CMK (cell line): ENCODE measurements around the gene PDXDC1.
A peak's percentile ranks its signal among the peaks of the same experiment; 100 is the strongest.
"Not testable (repeated sequence)": the region's sequence is repeated elsewhere in the genome, so short reads cannot be mapped to it uniquely, and the experiment has no call there.

ENCODE experiments used
- DNase-seq: peaks from one replicate; pipeline ENCODE4 v3.0.0-alpha.2; 2010; ENCODE audit warnings: low read depth

PDXDC1 gene

DNA sequence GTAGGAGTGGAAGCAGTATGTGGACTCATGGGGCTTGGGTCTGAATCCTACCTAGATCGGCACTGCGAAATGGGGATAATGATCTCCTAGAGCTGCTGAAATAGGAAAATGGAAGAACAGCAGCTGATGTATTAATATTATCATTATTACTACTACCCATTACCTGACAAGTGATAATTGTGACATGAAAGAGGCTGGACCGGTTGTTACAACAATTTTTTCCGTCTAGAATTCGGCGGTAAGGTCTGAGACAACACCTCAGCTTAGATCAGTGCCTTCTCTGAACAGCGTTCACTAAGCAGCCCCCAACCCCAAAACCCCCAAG is 533 bp upstream of the PDXDC1 start:
- DNase-seq: peak; percentile 31

GRCh38 chr16:14975418-14976194 is 780 bp downstream of the PDXDC1 start:
- not testable (repeated sequence) for DNase-seq

DNA sequence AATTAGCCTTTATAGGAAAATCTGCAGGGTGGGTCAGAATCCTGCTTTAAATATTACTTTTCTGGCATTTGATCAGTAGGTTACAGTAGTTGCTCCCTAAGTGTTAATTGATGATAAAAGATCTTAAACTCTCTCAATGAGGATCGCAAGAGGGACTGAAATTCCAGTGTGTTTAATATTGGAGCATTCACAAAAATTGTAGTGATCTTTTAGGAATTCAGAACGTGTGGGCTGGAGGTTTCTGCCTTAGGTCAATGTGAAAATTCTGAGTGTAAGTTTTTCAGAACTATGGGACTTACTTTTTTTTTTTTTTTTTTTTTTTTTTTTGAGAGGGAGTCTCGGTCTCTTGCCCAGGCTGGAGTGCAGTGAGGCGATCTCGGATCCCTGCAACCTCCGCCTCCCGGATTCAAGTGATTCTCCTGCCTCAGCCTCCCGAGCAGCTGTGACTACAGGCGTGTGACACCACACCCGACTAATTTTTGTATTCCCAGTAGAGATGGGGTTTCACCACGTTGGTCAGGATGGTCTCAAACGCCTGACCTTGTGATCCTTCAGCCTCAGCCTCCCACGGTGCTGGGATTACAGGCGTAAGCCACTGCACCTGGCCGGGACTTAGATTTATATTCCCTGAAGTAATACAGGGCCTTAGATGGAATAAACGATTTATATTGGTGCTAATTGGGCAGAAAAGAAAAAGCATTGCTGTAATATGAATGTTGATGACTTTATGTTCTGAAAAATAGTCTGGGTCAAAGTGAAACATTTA is 2.3 kb downstream of the PDXDC1 start:
- DNase-seq: not testable (repeated sequence)

- DNase-seq: not testable (repeated sequence)
These were observed 3.5 kb downstream of the PDXDC1 start for GRCh38 chr16:14978281-14978680.

DNA sequence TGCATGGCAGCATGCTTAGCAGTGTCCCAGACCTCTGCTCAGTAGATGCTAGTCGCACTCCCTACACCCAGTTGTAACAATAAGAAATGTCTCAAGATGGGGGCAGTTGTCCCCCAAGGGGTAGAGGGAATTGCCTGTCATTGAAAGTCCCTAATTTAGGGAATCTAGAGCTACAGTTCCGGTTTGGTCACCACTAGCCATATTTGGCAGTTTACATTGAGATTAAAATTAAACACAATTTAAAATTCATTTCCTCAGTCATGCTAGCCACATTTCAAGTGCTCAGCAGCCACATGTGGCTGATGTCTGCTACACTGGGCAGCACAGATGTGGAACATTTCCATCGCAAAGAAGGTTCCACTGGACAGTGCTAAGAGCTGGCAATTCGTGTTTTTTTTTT is 4.1 kb downstream of the PDXDC1 start:
- DNase-seq: not testable (repeated sequence)

DNA sequence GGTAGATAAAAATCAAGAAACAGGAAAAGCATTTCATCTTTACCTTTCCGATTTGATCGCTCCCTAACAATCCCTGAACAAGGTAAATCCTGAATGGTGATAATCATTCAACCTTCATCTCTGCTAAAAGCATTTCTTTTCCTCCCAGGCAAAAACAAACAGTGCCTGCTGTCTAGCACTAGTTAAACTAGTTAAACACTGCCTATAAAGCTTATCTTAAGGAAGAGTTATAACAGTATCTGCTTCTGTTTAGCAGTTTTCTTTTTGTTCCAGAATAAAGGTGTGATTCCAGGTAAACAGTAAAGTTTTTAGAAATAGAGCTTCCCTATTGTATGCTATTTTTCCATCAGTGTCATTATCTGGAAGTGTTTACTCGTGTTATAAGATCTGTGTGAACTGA is 6.4 kb downstream of the PDXDC1 start:
- not testable (repeated sequence) for DNase-seq

DNA sequence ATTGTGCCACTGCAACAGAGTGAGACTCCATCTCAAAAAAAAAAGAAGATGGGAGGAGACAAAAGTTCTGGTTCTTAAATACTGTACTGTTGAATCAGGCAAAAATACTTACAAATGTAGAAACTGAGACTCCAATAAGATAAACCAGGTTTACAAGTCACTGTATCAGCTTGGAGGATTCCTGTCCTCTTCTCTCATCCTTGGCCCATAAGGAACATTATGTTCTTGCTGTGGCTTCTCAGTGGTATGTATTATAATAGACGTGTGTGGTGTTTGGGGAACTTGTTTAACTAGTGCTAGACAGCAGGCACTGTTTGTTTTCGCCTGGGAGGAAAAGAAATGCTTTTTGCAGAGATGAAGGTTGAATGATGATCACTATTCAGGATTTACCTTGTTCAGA is 7.7 kb downstream of the PDXDC1 start:
- DNase-seq: not testable (repeated sequence)

GRCh38 chr16:14988092-14988491 is 13.3 kb downstream of the PDXDC1 start:
- not testable (repeated sequence) for DNase-seq

DNA sequence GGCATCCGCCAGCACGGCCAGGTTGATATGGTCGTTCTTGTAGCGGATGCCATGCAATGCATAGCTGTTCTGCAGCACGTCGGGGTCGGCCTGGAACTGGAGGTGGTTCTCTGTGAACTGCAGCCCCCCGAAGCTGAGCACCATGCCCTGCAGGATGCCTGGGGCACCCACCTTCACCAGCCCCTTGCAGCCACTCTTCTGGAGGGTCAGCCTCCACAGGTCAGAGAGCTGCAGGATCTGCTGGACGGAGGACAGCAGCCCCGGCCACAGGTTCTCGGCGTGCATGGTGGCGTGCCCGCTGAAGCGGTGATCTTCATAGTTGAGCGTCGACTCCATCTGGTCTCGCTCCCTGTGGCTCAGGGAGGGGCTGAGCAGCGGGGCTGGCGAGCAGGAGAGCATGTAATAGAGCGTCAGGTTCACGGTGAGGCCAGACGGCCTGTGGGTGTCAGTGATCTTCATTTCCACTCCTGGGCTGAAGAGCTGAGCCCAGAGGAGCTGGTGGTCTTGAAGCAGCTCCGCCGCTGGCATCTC is 13.9 kb downstream of the PDXDC1 start:
- DNase-seq: not testable (repeated sequence)

DNA sequence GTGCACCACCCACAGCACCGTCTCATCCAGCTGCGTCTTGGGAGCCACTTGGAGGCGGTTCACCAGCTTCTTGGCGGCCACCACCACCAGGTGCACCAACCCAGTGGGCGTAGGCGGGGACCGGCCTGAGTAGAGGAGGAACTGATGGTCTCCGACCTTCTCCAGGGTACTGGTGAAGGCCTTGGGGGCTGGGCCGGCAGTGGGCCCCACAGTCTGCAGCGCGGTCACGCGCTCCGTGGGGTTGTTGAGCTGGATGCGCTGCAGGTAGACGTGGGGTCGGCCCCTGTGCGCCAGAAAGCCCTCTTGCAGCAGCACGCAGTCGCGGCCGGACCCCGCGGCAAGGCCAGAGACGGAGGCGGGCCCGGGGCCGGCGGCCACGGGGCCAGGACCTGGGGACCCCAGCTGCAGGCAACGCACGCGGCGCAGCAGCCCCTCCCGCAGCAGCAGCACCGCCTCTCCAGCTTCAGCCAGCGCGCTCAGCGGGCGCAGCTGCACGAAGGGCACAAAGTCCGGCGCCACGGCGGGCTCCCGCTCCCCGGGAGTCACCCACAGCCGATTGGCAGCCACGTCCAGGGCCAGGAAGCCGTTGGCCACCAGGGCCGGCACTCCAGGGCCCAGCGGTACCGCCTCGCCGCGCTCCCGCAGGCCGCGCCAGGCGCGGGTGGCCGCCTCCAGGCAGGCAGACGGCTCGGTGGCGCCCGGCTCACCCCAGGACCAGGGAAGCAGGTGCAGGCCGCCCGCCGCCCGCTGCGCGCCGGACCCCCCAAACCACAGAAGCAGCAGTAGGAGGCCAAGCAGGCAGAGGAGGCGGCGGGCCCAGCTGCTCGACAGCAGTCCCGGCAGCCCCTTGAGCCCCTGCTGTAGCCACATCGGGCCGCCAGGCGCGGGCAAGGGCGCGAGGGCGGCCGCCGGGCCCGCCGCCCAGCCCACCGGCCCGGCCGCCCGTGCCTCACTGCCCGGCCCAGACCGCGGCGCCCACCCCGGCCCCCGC is 14.8 kb downstream of the PDXDC1 start:
- DNase-seq: not testable (repeated sequence)

GRCh38 chr16:14993277-14994151 is 18.7 kb downstream of the PDXDC1 start:
- DNase-seq: not testable (repeated sequence)

DNA sequence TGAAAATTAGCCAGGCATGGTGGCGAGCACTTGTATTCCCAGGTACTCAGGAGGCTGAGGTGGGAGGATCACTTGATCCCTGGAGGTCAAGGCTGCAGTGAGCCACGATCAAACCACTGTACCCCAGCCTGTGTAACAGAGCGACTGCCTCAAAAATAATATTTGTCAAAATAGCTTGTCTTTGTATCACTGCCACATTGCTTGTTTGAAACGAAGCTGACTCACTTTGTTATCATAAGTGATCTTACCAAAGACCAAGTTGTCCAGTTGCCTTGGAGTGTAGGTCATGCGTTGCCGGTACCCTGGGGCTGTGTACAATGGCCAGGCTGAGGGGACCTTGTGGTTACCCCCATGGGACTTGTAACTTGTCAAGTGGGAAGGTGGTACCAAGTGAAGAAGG is 21.9 kb downstream of the PDXDC1 start:
- not testable (repeated sequence) for DNase-seq

- not testable (repeated sequence) for DNase-seq
These were observed 23.5 kb downstream of the PDXDC1 start for GRCh38 chr16:14998300-14998699.

DNA sequence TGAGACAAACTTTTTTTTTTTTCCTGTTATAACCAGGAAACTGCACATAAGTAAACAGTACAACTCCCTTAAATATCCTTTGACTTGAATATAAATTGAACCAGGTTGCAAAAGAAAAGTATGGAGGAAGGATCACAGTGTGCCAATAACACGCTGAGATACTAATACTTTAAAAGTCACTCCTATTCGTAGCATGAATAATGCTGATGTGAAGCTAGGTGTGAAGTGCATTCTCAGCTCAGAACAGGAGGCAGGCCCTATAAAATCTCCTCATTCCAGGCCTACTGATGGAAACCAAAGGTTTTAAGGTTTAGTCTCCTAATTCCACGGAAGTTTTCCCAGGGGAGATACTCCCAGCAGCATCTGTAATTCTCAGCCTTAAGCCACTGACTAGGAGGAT is 25.0 kb downstream of the PDXDC1 start:
- DNase-seq: not testable (repeated sequence)

GRCh38 chr16:15002448-15002847 is 27.6 kb downstream of the PDXDC1 start:
- not testable (repeated sequence) for DNase-seq

DNA sequence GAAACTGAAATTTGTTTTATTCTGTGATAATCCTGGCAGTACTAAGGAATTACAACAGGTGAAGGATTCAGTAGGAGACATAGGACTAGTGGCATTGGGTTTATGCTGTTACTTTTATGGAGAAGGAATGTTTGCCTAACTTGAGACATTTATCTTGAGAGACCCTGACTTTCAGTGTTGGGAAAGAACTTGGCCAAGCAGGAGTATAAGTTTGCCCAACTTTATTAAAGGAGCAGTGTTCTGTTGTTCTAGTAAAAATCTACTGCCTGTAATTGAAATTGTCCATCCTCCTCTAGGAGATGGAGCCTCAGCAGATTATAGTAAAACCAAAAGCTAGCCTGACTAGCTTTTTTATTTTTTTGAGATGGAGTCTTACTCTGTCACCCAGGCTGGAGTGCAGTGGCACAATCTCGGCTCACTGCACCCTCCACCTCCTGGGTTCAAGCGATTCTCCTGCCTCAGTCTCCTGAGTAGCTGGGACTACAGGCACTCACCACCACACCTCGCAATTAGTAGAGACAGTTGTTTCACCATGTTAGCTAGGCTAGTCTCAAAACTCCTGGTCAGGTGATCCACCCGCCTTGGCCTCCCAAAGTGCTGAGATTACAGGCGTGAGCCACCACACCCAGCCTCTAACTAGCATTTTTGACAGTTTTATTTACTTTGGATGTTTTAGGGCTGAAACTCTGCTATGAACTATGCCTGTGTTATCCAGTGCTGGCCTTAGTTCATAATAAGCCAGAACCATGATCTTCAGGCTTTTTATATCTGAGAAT is 30.7 kb downstream of the PDXDC1 start:
- DNase-seq: not testable (repeated sequence)

DNA sequence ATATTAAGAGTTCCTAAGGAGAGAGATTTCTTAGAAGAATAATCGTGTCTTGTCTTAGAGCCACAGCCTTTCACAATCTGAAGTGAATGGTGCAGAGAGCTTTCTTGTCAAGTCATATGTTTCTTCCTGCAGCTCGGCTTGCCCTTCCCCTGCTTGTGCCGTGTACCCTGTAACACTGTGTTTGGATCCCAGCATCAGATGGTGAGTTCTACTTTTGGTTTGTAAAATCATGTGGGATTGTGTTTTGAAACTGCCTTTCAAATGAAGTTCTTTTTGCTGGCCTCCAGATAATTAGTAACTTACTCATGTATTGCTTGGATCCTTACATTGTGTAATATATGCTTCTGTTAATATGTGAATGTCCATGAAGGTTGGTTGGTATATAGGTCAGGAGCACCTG is 33.8 kb downstream of the PDXDC1 start:
- not testable (repeated sequence) for DNase-seq

GRCh38 chr16:15012941-15013340 is 38.1 kb downstream of the PDXDC1 start:
- not testable (repeated sequence) for DNase-seq

GRCh38 chr16:15015671-15016070 is 40.8 kb downstream of the PDXDC1 start:
- not testable (repeated sequence) for DNase-seq

DNA sequence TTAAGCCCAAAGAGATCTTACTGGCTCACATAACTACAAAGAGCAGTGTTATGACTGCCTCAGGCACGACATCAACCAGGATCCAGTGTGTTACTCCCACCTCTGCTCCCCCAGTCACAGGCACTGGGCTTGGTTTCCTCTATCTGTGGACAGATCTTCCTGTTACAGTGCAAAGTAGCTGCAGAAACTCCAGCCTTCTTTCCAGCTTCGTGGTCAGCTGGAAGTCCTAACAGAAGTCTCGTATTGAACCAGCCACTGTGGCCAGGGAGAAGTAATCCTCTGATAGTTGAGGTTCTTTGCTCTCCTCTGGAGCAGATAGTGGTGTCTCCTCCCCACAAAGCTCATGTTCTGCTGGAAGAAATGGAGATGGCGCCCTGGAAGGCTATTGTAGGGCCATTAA is 41.5 kb downstream of the PDXDC1 start:
- DNase-seq: peak; percentile 59
